ENCODE data around the gene PHLPP1. TPM values are rescaled to one million over a fixed set of nuclear protein-coding genes. Genes with fewer than 3 reads are reported as not detected.

The PHLPP1 gene
- polyA plus RNA-seq, 2 of the 4 experiments (the other 2 are of a cell fraction) = 6.5 to 12.1 TPM

DNA sequence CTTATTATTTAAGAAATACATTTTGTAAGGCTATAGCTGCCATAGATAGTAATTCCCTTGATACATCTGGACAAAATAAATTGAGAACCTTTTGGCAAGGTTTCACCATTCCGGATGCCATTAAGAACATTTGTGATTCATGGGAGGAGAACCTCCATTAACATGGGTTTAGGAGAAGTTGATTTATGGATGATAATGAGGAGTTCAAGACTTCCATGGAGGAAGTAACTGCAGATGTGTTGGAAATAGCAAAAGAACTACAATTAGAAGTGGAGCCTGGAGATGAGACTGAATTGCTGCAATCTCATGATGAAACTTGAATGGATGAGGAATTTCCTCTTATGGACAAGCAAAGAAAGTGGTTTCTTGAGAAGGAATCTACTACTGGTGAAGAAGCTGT lies 17.3 kb downstream of the PHLPP1 start:
- WGBS (ENCODE audit: missing lambda C conversion rate) = 93% methylated on average over 1 of the region's 1 CpG

DNA sequence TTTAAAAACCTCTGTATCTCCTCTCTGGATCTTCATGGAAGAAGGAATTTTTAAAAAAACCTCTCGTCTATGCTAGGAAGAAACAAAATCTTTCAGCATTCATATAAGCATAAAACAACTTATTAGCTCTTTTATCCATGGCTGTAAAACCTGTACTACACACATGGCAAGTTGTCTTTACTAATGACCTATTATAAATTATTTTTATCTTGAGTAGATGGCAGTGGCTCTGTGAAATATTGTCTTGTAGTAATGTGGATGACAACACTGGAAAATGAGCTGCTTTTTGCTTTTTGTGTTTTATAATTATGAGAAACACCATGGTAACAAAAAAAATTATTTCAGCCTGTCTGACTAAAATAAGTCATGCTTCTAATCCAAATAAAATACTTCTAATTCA lies 18.9 kb downstream of the PHLPP1 start:
- DNase-seq (ENCODE audit: low read depth in 1 of 2, low spot score in 1 of 2) = no peak
- Histone ChIP-seq H3K4me2 (no peak overlapping the region), H3K4me1 (no peaks in the 10 kb centered on the region), H3K4me3 (no peak overlapping the region), H3K27ac (no peak overlapping the region), H3K9me3 (no peaks in the 10 kb centered on the region)
- TF ChIP-seq RAD21 (conservative IDR thresholded peaks at IDR 0.05 in 1 of 2, IDR thresholded peaks at IDR 0.05 in 1 of 2) = no peak
- no peak for TF ChIP-seq RCOR1 (IDR thresholded peaks at IDR 0.05; ENCODE audit: low read depth, low read length)
- TF ChIP-seq SREBF2 (IDR thresholded peaks at IDR 0.05) = no peak
- TF ChIP-seq SMC3 (IDR thresholded peaks at IDR 0.05) = no peak
- TF ChIP-seq ESRRA (IDR thresholded peaks at IDR 0.05; ENCODE audit: borderline replicate concordance, low read length) = no peak
- TF ChIP-seq FOSL2 (IDR thresholded peaks at IDR 0.05) = no peak
- no peak for TF ChIP-seq FOSL2 (CRISPR knock-in tag; IDR thresholded peaks at IDR 0.05)
- FAIRE-seq = no peak
- WGBS (ENCODE audit: missing lambda C conversion rate) = 92% methylated on average over 1 of the region's 1 CpG
- POLR2A ChIA-PET = interaction anchor here (0.7 kb wide), 1 partner anchor 249 kb away, joined by 3 read pairs; no protein-coding TSS in a partner anchor
- CTCF ChIA-PET = no interaction called here
- ATAC-seq = no peak

More for the DNA sequence above, 17.3 kb downstream of the PHLPP1 start:
- Histone ChIP-seq H3K4me3 (no peak overlapping the region), H3K9me3 (no peaks in the 10 kb centered on the region), H3K4me2 (no peak overlapping the region), H3K27ac (no peak overlapping the region), H3K4me1 (no peaks in the 10 kb centered on the region)
- no peak for DNase-seq (ENCODE audit: low read depth in 1 of 2, low spot score in 1 of 2)
- ChIA-PET CTCF (interaction anchor here (1.1 kb wide), 1 partner anchor 149 kb away, joined by 3 read pairs; no protein-coding TSS in a partner anchor), POLR2A (no interaction called here)
- no peak for FAIRE-seq
- TF ChIP-seq ZNF302 (CRISPR knock-in tag; IDR thresholded peaks at IDR 0.05) = no peak
- no peak for TF ChIP-seq NR3C1 (IDR thresholded peaks at IDR 0.05)
- TF ChIP-seq RFX5 (IDR thresholded peaks at IDR 0.05) = no peak
- no peak for TF ChIP-seq SREBF2 (IDR thresholded peaks at IDR 0.05)
- no peak for TF ChIP-seq SMC3 (IDR thresholded peaks at IDR 0.05)
- no peak for TF ChIP-seq RNF2 (IDR thresholded peaks at IDR 0.05; ENCODE audit: borderline replicate concordance, low read depth)
- no peak for TF ChIP-seq EP300 (IDR thresholded peaks at IDR 0.05)
- TF ChIP-seq BHLHE40 (IDR thresholded peaks at IDR 0.05; ENCODE audit: low read depth, low read length) = no peak
- TF ChIP-seq ZSCAN20 (CRISPR knock-in tag; IDR thresholded peaks at IDR 0.05) = no peak
- no peak for TF ChIP-seq RCOR1 (IDR thresholded peaks at IDR 0.05; ENCODE audit: low read depth, low read length)
- ATAC-seq = no peak

DNA sequence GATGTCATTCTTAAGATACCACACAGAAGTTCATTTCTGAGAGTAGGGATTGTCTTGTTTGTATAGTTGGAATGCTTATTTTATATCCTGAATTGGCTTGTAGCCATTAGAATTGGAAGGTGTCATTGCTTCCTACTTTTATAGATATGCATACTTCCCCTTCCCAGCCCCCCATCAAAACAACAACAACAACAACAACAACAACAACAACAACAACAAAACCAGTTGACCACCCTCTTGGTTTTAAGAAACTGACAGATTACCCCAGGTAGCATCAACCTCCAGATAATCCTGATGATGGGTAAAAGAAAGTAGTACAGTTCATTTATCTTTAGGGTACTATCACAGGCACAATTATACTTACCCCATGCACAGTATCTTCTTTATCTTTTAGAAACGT lies 20.0 kb downstream of the PHLPP1 start:
- no peak overlapping the region for H3K27ac ChIP-seq
- no peak overlapping the region for H3K4me2 ChIP-seq
- ChIA-PET POLR2A (no interaction called here), CTCF (no interaction called here)
- ATAC-seq (no peak), DNase-seq (ENCODE audit: low read depth in 1 of 2, low spot score in 1 of 2) (no peak), FAIRE-seq (no peak)
- peaks cover 6% of the 10 kb centered on the region; the same call in 1 of the 3 replicates for H3K4me1 ChIP-seq
- H3K9me3 ChIP-seq = no peaks in the 10 kb centered on the region
- H3K4me3 ChIP-seq = no peak overlapping the region
- 84% methylated on average over 1 of the region's 1 CpG for WGBS (ENCODE audit: missing lambda C conversion rate)
- TF ChIP-seq ZNF302 (CRISPR knock-in tag; IDR thresholded peaks at IDR 0.05) = no peak
- TF ChIP-seq EP300 (IDR thresholded peaks at IDR 0.05) = no peak
- no peak for TF ChIP-seq ZFP36 (IDR thresholded peaks at IDR 0.05; ENCODE audit: borderline replicate concordance, partially characterized antibody)
- TF ChIP-seq ZSCAN20 (CRISPR knock-in tag; IDR thresholded peaks at IDR 0.05) = no peak
- TF ChIP-seq GATA3 (IDR thresholded peaks at IDR 0.05; ENCODE audit: borderline replicate concordance) = no peak
- no peak for TF ChIP-seq HEYL (CRISPR knock-in tag; IDR thresholded peaks at IDR 0.05)
- TF ChIP-seq POLR2AphosphoS2 (conservative IDR thresholded peaks at IDR 0.05; ENCODE audit: low read length) = no peak
- TF ChIP-seq MYC (IDR thresholded peaks at IDR 0.05; ENCODE audit: borderline replicate concordance, low read length) = no peak
- TF ChIP-seq, protein P1, sequence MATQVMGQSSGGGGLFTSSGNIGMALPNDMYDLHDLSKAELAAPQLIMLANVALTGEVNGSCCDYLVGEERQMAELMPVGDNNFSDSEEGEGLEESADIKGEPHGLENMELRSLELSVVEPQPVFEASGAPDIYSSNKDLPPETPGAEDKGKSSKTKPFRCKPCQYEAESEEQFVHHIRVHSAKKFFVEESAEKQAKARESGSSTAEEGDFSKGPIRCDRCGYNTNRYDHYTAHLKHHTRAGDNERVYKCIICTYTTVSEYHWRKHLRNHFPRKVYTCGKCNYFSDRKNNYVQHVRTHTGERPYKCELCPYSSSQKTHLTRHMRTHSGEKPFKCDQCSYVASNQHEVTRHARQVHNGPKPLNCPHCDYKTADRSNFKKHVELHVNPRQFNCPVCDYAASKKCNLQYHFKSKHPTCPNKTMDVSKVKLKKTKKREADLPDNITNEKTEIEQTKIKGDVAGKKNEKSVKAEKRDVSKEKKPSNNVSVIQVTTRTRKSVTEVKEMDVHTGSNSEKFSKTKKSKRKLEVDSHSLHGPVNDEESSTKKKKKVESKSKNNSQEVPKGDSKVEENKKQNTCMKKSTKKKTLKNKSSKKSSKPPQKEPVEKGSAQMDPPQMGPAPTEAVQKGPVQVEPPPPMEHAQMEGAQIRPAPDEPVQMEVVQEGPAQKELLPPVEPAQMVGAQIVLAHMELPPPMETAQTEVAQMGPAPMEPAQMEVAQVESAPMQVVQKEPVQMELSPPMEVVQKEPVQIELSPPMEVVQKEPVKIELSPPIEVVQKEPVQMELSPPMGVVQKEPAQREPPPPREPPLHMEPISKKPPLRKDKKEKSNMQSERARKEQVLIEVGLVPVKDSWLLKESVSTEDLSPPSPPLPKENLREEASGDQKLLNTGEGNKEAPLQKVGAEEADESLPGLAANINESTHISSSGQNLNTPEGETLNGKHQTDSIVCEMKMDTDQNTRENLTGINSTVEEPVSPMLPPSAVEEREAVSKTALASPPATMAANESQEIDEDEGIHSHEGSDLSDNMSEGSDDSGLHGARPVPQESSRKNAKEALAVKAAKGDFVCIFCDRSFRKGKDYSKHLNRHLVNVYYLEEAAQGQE (IDR thresholded peaks at IDR 0.05) = no peak
- TF ChIP-seq EHMT2 (IDR thresholded peaks at IDR 0.05; ENCODE audit: low read depth) = no peak
- no peak for TF ChIP-seq RAD21 (conservative IDR thresholded peaks at IDR 0.05 in 1 of 2, IDR thresholded peaks at IDR 0.05 in 1 of 2)
- TF ChIP-seq CHD2 (IDR thresholded peaks at IDR 0.05; ENCODE audit: low read length, partially characterized antibody) = no peak
- no peak for TF ChIP-seq HOXB13 (CRISPR knock-in tag; IDR thresholded peaks at IDR 0.05; ENCODE audit: low read depth)
- no peak for TF ChIP-seq SMC3 (IDR thresholded peaks at IDR 0.05)
- no peak for TF ChIP-seq CBX2 (IDR thresholded peaks at IDR 0.05; ENCODE audit: borderline replicate concordance, low read depth)
- TF ChIP-seq, protein P2, sequence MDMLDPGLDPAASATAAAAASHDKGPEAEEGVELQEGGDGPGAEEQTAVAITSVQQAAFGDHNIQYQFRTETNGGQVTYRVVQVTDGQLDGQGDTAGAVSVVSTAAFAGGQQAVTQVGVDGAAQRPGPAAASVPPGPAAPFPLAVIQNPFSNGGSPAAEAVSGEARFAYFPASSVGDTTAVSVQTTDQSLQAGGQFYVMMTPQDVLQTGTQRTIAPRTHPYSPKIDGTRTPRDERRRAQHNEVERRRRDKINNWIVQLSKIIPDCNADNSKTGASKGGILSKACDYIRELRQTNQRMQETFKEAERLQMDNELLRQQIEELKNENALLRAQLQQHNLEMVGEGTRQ (IDR thresholded peaks at IDR 0.05) = no peak
